Panc1 (cell line): ENCODE measurements around the gene SH3GLB1. TPM values are rescaled to one million over a fixed set of nuclear protein-coding genes. Genes with fewer than 3 reads are reported as not detected.
A peak's percentile ranks its signal among the peaks of the same experiment; 100 is the strongest.

Source experiments
- ATAC-seq: fragments of 200-7000 bp; cut with Tn5 transposase; 2 replicates; pipeline ENCODE4 v1.9.1; 2020; ENCODE audit warnings: mild to moderate bottlenecking, moderate library complexity
- BruUV-seq: library from RNA; stranded (reverse); fragments of 400-500 nt; replicated peaks from 2 replicates; lab custom pipeline; 2021; lab: Mats Ljungman, UMichigan
- CTCF ChIA-PET: fragments of 300-600 bp; sonication (Branson Sonifier 250); formaldehyde crosslinking; loops from one replicate; lab custom pipeline; 2022; ENCODE audit warnings: antibody characterized with exemption; lab: Charles Lee
- POLR2A ChIA-PET: fragments of 300-600 bp; sonication (Branson Sonifier 250); formaldehyde crosslinking; loops from one replicate; lab custom pipeline; 2022; ENCODE audit warnings: antibody characterized with exemption; lab: Charles Lee
- DNase-seq: peaks from one replicate; pipeline ENCODE4 v3.0.0-alpha.2; 2010; ENCODE audit warnings: low read depth, low spot score
- H3K27ac ChIP-seq: 2 replicates; pipeline ENCODE4 v1.5.1; 2011; ENCODE audit warnings: mild to moderate bottlenecking, low read length, inconsistent platforms
- H3K27me3 ChIP-seq: fragments of 200-500 bp; sonication (Bioruptor generic); 2 replicates; pipeline ENCODE4 v1.6.0; 2014; ENCODE audit warnings: low read length, inconsistent platforms; ENCODE audit not compliant: control insufficient read depth, insufficient read depth
- H3K36me3 ChIP-seq: fragments of 200-500 bp; sonication (Bioruptor generic); 2 replicates; pipeline ENCODE4 v1.5.1; 2014; ENCODE audit warnings: inconsistent platforms, mild to moderate bottlenecking, low read length, moderate library complexity; ENCODE audit not compliant: control insufficient read depth, insufficient read depth
- H3K4me1 ChIP-seq: 2 replicates; pipeline ENCODE4 v1.5.1; 2011; ENCODE audit warnings: inconsistent platforms, mild to moderate bottlenecking, low read length, moderate library complexity; ENCODE audit not compliant: control insufficient read depth, insufficient read depth
- H3K4me3 ChIP-seq, 2 experiments: 2 replicates each; pipeline ENCODE4 v1.5.1; 2011 to 2012; ENCODE audit warnings: low read depth in 2 of 2, low read length in 2 of 2, mild to moderate bottlenecking in 2 of 2, inconsistent platforms in 1 of 2, moderate library complexity in 1 of 2
- H3K9me3 ChIP-seq: fragments of 200-500 bp; sonication (Bioruptor generic); 2 replicates; pipeline ENCODE4 v1.5.1; 2014; ENCODE audit warnings: low read depth, mild to moderate bottlenecking, inconsistent platforms, low read length, moderate library complexity; ENCODE audit not compliant: control insufficient read depth, insufficient read depth
- POLR2AphosphoS5 ChIP-seq: IDR thresholded peaks from 2 replicates; pipeline ENCODE4 v1.6.1; 2012; ENCODE audit warnings: mild to moderate bottlenecking, low read depth, low read length, moderate library complexity
- SIN3A ChIP-seq: IDR thresholded peaks from 2 replicates; pipeline ENCODE4 v1.6.1; 2012; ENCODE audit warnings: low read depth, mild to moderate bottlenecking, low read length, moderate library complexity, borderline replicate concordance; ENCODE audit not compliant: insufficient read depth
- TCF7L2 ChIP-seq: IDR thresholded peaks from 2 replicates; pipeline ENCODE4 v1.6.1; 2011; ENCODE audit warnings: mild to moderate bottlenecking, low read depth, low read length, inconsistent platforms
- in situ Hi-C: cut with HindIII; loops from 2 replicates; pipeline ENCODE4 v1.10.0; 2016; ENCODE audit warnings: low sequenced_read_pairs, low pct_unique_long_range_greater_than_20kb
- intact Hi-C: fragments of 100-400 bp; cut with micrococcal nuclease; formaldehyde crosslinking; loops from one replicate; pipeline ENCODE4 v1.10.0; 2022; ENCODE audit not compliant: unreplicated experiment
- total RNA-seq: library from RNA; stranded (reverse); gene quantifications from one replicate; pipeline ENCODE4 v1.2.1, GENCODE V29; 2021; ENCODE audit not compliant: unreplicated experiment
- TF ChIP-seq, protein P1 (sequence below), 2 experiments: IDR thresholded peaks; 2 replicates each; pipeline ENCODE4 v1.6.1; 2011 to 2012; ENCODE audit warnings: low read depth in 2 of 2, control low read depth in 1 of 2, low read length in 1 of 2, mild to moderate bottlenecking in 1 of 2, moderate library complexity in 1 of 2; ENCODE audit not compliant: insufficient read depth in 1 of 2
- TF ChIP-seq, protein P2 (sequence below): fragments of 450-650 bp; IDR thresholded peaks from 2 replicates; pipeline ENCODE4 v1.5.1; 2017; ENCODE audit warnings: mild to moderate bottlenecking

The SH3GLB1 gene
- total RNA-seq, 1 experiment from 2014 or later, result 94.3 TPM

DNA sequence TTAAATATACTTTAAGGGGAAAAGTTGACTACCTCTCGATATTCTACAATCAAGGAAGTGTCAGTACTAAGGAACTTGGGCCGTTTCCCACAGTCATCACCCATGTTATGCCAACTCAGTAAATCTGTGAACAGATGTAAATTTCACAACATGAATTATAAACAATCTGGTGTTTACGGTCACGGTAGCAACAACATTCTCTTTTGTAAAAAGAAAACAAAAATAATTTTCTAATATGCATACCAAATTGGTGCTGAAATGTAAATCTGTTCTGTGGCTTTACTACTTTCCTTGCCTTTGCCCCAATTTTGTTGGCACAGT, 1.2 kb downstream of the SH3GLB1 start:
- no peaks in the 10 kb centered on the region for H3K27me3 ChIP-seq
- H3K27ac ChIP-seq, result peak overlapping the region; percentile 97
- BruUV-seq, result no TSS peak
- TF ChIP-seq TCF7L2 (no peak), POLR2AphosphoS5 (no peak), SIN3A (no peak)
- TF ChIP-seq, protein P1, sequence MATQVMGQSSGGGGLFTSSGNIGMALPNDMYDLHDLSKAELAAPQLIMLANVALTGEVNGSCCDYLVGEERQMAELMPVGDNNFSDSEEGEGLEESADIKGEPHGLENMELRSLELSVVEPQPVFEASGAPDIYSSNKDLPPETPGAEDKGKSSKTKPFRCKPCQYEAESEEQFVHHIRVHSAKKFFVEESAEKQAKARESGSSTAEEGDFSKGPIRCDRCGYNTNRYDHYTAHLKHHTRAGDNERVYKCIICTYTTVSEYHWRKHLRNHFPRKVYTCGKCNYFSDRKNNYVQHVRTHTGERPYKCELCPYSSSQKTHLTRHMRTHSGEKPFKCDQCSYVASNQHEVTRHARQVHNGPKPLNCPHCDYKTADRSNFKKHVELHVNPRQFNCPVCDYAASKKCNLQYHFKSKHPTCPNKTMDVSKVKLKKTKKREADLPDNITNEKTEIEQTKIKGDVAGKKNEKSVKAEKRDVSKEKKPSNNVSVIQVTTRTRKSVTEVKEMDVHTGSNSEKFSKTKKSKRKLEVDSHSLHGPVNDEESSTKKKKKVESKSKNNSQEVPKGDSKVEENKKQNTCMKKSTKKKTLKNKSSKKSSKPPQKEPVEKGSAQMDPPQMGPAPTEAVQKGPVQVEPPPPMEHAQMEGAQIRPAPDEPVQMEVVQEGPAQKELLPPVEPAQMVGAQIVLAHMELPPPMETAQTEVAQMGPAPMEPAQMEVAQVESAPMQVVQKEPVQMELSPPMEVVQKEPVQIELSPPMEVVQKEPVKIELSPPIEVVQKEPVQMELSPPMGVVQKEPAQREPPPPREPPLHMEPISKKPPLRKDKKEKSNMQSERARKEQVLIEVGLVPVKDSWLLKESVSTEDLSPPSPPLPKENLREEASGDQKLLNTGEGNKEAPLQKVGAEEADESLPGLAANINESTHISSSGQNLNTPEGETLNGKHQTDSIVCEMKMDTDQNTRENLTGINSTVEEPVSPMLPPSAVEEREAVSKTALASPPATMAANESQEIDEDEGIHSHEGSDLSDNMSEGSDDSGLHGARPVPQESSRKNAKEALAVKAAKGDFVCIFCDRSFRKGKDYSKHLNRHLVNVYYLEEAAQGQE (IDR thresholded peaks at IDR 0.05; ENCODE audit: insufficient read depth in 1 of 2, low read depth in 2 of 2, low read length in 1 of 2), result no peak
- TF ChIP-seq, protein P2, sequence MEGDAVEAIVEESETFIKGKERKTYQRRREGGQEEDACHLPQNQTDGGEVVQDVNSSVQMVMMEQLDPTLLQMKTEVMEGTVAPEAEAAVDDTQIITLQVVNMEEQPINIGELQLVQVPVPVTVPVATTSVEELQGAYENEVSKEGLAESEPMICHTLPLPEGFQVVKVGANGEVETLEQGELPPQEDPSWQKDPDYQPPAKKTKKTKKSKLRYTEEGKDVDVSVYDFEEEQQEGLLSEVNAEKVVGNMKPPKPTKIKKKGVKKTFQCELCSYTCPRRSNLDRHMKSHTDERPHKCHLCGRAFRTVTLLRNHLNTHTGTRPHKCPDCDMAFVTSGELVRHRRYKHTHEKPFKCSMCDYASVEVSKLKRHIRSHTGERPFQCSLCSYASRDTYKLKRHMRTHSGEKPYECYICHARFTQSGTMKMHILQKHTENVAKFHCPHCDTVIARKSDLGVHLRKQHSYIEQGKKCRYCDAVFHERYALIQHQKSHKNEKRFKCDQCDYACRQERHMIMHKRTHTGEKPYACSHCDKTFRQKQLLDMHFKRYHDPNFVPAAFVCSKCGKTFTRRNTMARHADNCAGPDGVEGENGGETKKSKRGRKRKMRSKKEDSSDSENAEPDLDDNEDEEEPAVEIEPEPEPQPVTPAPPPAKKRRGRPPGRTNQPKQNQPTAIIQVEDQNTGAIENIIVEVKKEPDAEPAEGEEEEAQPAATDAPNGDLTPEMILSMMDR, result no peak
- peak overlapping the region; percentile 90 to 95 for H3K4me3 ChIP-seq
- in situ Hi-C loops, result no loop called here
- no peaks in the 10 kb centered on the region; the same call in 1 of the 2 replicates for H3K36me3 ChIP-seq
- ChIA-PET CTCF (no interaction called here), POLR2A (no interaction called here)
- no peak for DNase-seq
- intact Hi-C loops, result no loop called here
- no peak for ATAC-seq
- H3K9me3 ChIP-seq, result no peaks in the 10 kb centered on the region
- H3K4me1 ChIP-seq, result peaks cover 17% of the 10 kb centered on the region

DNA sequence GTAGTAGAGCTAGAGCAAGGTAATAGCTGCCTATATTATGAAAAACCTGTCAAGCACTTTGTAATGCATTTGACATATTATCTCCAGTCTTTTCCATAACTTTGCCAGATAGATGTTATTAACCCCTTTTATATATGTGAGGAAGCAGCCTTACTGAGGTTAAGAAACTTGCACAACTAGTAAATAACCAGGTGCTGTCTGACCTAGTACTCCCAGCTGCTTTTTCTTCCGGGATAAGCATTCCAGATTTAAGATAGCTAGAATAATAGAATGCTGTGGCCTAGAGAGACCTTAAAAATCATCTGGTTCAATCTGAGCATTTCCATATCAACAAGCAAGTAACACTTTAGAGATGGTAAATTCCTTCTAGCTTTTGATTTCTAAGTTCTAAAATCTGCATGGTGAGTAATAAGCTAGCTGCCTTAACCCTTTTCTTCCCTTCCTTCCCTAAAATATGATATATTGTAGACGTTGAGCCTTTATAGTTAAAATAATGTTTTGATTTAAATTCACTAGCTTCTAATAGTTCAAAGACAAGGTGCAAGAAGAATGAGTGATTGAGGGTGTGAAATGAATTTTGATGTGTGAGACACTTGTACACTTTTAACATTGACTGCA, 1.8 kb downstream of the SH3GLB1 start:
- no peak for DNase-seq
- intact Hi-C loops, result no loop called here
- ChIA-PET POLR2A (no interaction called here), CTCF (no interaction called here)
- no peak for ATAC-seq
- H3K27me3 ChIP-seq, result no peaks in the 10 kb centered on the region
- no TSS peak for BruUV-seq
- peak overlapping the region; percentile 97 for H3K27ac ChIP-seq
- in situ Hi-C loops, result no loop called here
- H3K4me1 ChIP-seq, result peaks cover 17% of the 10 kb centered on the region
- no peaks in the 10 kb centered on the region; the same call in 1 of the 2 replicates for H3K36me3 ChIP-seq
- H3K4me3 ChIP-seq, result peak overlapping the region; percentile 90 to 95
- no peak for TF ChIP-seq POLR2AphosphoS5
- no peak for TF ChIP-seq TCF7L2
- TF ChIP-seq, protein P1 (IDR thresholded peaks at IDR 0.05; ENCODE audit: insufficient read depth in 1 of 2, low read depth in 2 of 2, low read length in 1 of 2), result no peak
- TF ChIP-seq, protein P2, result no peak
- TF ChIP-seq SIN3A, result no peak
- H3K9me3 ChIP-seq, result no peaks in the 10 kb centered on the region
